ENCODE measurements around the gene PGLYRP2.

GRCh38 chr19:15421721-15422260 is 57.5 kb downstream of the PGLYRP2 start:
- TF ChIP-seq, protein P1, sequence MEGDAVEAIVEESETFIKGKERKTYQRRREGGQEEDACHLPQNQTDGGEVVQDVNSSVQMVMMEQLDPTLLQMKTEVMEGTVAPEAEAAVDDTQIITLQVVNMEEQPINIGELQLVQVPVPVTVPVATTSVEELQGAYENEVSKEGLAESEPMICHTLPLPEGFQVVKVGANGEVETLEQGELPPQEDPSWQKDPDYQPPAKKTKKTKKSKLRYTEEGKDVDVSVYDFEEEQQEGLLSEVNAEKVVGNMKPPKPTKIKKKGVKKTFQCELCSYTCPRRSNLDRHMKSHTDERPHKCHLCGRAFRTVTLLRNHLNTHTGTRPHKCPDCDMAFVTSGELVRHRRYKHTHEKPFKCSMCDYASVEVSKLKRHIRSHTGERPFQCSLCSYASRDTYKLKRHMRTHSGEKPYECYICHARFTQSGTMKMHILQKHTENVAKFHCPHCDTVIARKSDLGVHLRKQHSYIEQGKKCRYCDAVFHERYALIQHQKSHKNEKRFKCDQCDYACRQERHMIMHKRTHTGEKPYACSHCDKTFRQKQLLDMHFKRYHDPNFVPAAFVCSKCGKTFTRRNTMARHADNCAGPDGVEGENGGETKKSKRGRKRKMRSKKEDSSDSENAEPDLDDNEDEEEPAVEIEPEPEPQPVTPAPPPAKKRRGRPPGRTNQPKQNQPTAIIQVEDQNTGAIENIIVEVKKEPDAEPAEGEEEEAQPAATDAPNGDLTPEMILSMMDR (IDR thresholded peaks at IDR 0.05; ENCODE audit: insufficient read depth, low read depth, low read length): no peak
- no peak for TF ChIP-seq EZH2 (IDR thresholded peaks at IDR 0.05; ENCODE audit: insufficient read depth, low read length)
